Pancreas (tissue), 10 donors: Measurements from ENCODE around the gene TMEM200B. TPM values are rescaled to one million over a fixed set of nuclear protein-coding genes. Genes with fewer than 3 reads are reported as not detected.
"Not testable (repeated sequence)": the region's sequence is repeated elsewhere in the genome, so short reads cannot be mapped to it uniquely, and the experiment has no call there.

ENCODE experiments used
- ATAC-seq, 4 donors: fragments of 200-7000 bp; cut with Tn5 transposase; one replicate each; pipeline versions ENCODE4 v1.8.0 to v1.9.1; 2020; ENCODE audit warnings: mild to moderate bottlenecking in 4 of 4, moderate library complexity in 4 of 4
- DNase-seq, 6 donors: peaks; one replicate each; pipeline ENCODE4 v3.0.0-alpha.2; 2020
- FAIRE-seq: peaks from 2 replicates; lab custom pipeline; 2012; peaks lifted over from hg19 to GRCh38; lab: Jason Lieb, UNC
- H3K27ac ChIP-seq, 4 donors: fragments of 200-600 bp; sonication (generic); 1 replicate in 3 of 4; 2 replicates in 1 of 4; pipeline versions ENCODE4 v1.5.0 to v1.8.0; 2020
- H3K27me3 ChIP-seq, 4 donors: fragments of 200-600 bp; one replicate each; pipeline ENCODE4 v1.8.0; 2021
- H3K36me3 ChIP-seq, 3 donors: fragments of 200-600 bp; sonication (generic) in 1 of 3; one replicate each; pipeline versions ENCODE4 v1.5.0 to v1.8.0; 2020 to 2021
- H3K4me1 ChIP-seq, 3 donors: fragments of 200-600 bp; one replicate each; pipeline ENCODE4 v1.8.0; 2021
- H3K4me3 ChIP-seq, 4 donors: fragments of 200-600 bp; sonication (generic) in 2 of 4; one replicate each; pipeline versions ENCODE4 v1.5.0 to v1.8.0; 2020 to 2021
- H3K9me3 ChIP-seq, 4 donors: fragments of 200-600 bp; one replicate each; pipeline ENCODE4 v1.8.0; 2021
- CTCF ChIP-seq, 4 donors: fragments of 200-600 bp; sonication (generic) in 3 of 4; IDR thresholded peaks; one replicate each; pipeline versions ENCODE4 v1.5.0 to v1.8.0; 2021; ENCODE audit warnings: antibody characterized with exemption in 4 of 4
- WGBS, 2 donors: extraction: QIAGEN DNeasy Blood & Tissue Kit; methylation state at CpG; one replicate each; pipeline ENCODE4 v1.1.7; 2013; 5-methylcytosine and 5-hydroxymethylcytosine counted together
- intact Hi-C, 3 donors: fragments of 100-400 bp; cut with DNase I; formaldehyde crosslinking; loops; one replicate each; pipeline versions ENCODE4 v1.11.1 to v1.14.2; 2022
- polyA plus RNA-seq, 2 donors: library from polyadenylated mRNA; stranded (reverse); fragments of 200-250 nt; gene quantifications; one replicate each; pipeline ENCODE4 v1.2.3, GENCODE V29; 2013
- total RNA-seq, 6 donors: library from RNA; stranded (reverse); fragmentation: NEBNext Ultra II Directional in 4 of 6; extraction: Animal tissue kit (Norgen Biotek cat#: 25700) in 4 of 6; gene quantifications; one replicate each; pipeline versions ENCODE4 v1.2.1 to v1.2.4, GENCODE V29; 2021 to 2023
- donor health status: healthy with polysubstance abuse.
- donor health status: DM: no; HTN: no; CAD: no; lungs with moderate emphysema.
- donor health status: DM: no; HTN: no; CAD: no.
- donor health status: control.
- donor health status: control.
- donor health status: Bipolar disorder and iron deficiency.
- donor health status: DM: yes; HTN: yes; CAD: no.
- donor health status: DM: no; HTN: no; CAD: no.
- donor health status: DM: no; HTN: no; CAD: no.
- donor health status: DM: yes; HTN: yes; CAD: no.

Gene TMEM200B
- total and polyA plus RNA-seq, 8 donors, result 0.23 to 1.3 (median 0.73) TPM

- Histone ChIP-seq H3K36me3 (no peaks in the 10 kb centered on the region), H3K27me3 (no peaks in the 10 kb centered on the region), H3K27ac (no peak overlapping the region), H3K4me3 (no peak overlapping the region), H3K9me3 (no peaks in the 10 kb centered on the region), H3K4me1 (no peaks in the 10 kb centered on the region)
- WGBS, 2 donors, result 89 to 90% methylated on average over 3 of the region's 3 CpGs
- intact Hi-C loops, result no loop called here
- no peak for ATAC-seq
- DNase-seq, result no peak
- TF ChIP-seq CTCF (IDR thresholded peaks at IDR 0.05), result no peak
- no peak for FAIRE-seq
These were observed 41.2 kb downstream of the TMEM200B start for GRCh38 chr1:29082519-29082918.

GRCh38 chr1:29081201-29081600 is 42.5 kb downstream of the TMEM200B start:
- no peak overlapping the region for H3K4me3 ChIP-seq
- H3K36me3 ChIP-seq, result no peaks in the 10 kb centered on the region
- 70 to 78% methylated on average over 3 of the region's 3 CpGs for WGBS, 2 donors
- no peaks in the 10 kb centered on the region for H3K27me3 ChIP-seq
- intact Hi-C loops, result no loop called here
- no peak overlapping the region for H3K27ac ChIP-seq
- no peak for TF ChIP-seq CTCF (IDR thresholded peaks at IDR 0.05)
- no peak for FAIRE-seq
- H3K9me3 ChIP-seq, result no peaks in the 10 kb centered on the region
- H3K4me1 ChIP-seq, result no peaks in the 10 kb centered on the region
- ATAC-seq, result no peak
- DNase-seq, result no peak

GRCh38 chr1:29079916-29080629 is 43.6 kb downstream of the TMEM200B start:
- FAIRE-seq, H3K4me1 ChIP-seq, H3K9me3 ChIP-seq, intact Hi-C loops, H3K27ac ChIP-seq, H3K27me3 ChIP-seq, ATAC-seq, H3K36me3 ChIP-seq, DNase-seq, H3K4me3 ChIP-seq: not testable (repeated sequence)
- 90 to 91% methylated on average over 16 of the region's 16 CpGs for WGBS, 2 donors

GRCh38 chr1:29077155-29077554 is 46.5 kb downstream of the TMEM200B start:
- ATAC-seq, result no peak
- H3K4me1 ChIP-seq, result no peaks in the 10 kb centered on the region
- H3K9me3 ChIP-seq, result no peaks in the 10 kb centered on the region
- no peaks in the 10 kb centered on the region for H3K36me3 ChIP-seq
- 90 to 92% methylated on average over 2 of the region's 2 CpGs for WGBS, 2 donors
- no peak for DNase-seq
- H3K27ac ChIP-seq, result no peak overlapping the region
- intact Hi-C loops, result no loop called here
- H3K27me3 ChIP-seq, result no peaks in the 10 kb centered on the region
- no peak for FAIRE-seq
- H3K4me3 ChIP-seq, result no peak overlapping the region
- no peak for TF ChIP-seq CTCF (IDR thresholded peaks at IDR 0.05)

Other genes starting within 250 kb of the TMEM200B start
- gene EPB41, start 209.3 kb downstream of the TMEM200B start, total RNA-seq, result 10 to 100 TPM; 19.3 to 39.8 (median 26.3) TPM
- gene EPB41, start 209.3 kb downstream of the TMEM200B start, polyA plus RNA-seq, result 10 to 100 TPM in 1 of 2 donors, 1 to 10 TPM in 1; 9.1 to 12.3 TPM
- gene SRSF4, start 58.0 kb upstream of the TMEM200B start, total RNA-seq, result 10 to 100 TPM; 22.6 to 38.7 (median 26.6) TPM
- gene SRSF4, start 58.0 kb upstream of the TMEM200B start, polyA plus RNA-seq, result 10 to 100 TPM; 56.8 to 72.6 TPM
- gene MECR, start 107.0 kb upstream of the TMEM200B start, total RNA-seq, result 10 to 100 TPM in 3 of 6 donors, 1 to 10 TPM in 3; 9.0 to 13.0 (median 9.8) TPM
- gene MECR, start 107.0 kb upstream of the TMEM200B start, polyA plus RNA-seq, result 10 to 100 TPM; 17.4 to 19.6 TPM
- 10 to 100 TPM; 12.3 to 20.9 (median 15.7) TPM for gene PTPRU, start 112.6 kb upstream of the TMEM200B start, total RNA-seq
- gene PTPRU, start 112.6 kb upstream of the TMEM200B start, polyA plus RNA-seq, result 10 to 100 TPM; 13.7 to 16.6 TPM